Neural cell (in vitro differentiated cells): ENCODE data around the gene REL. TPM values are rescaled to one million over a fixed set of nuclear protein-coding genes. Genes with fewer than 3 reads are reported as not detected.
"Not testable (repeated sequence)": the region's sequence is repeated elsewhere in the genome, so short reads cannot be mapped to it uniquely, and the experiment has no call there.

Experiments used
- H2AFZ ChIP-seq: fragments of 200-600, 300-800 bp; sonication (generic), shearing (Covaris generic); 2 replicates; pipeline ENCODE4 v1.6.0; 2014; ENCODE audit warnings: low read depth, mild to moderate bottlenecking, antibody characterized with exemption, low read length, moderate library complexity
- H3F3A ChIP-seq: fragments of 200-600 bp; shearing (Covaris generic); 2 replicates; pipeline ENCODE4 v1.6.1; 2016; ENCODE audit warnings: mild to moderate bottlenecking, moderate library complexity, mixed read lengths, antibody characterized with exemption, low read length; ENCODE audit not compliant: insufficient read depth, poor library complexity, severe bottlenecking
- H3K27ac ChIP-seq: fragments of 200-600, 300-800 bp; sonication (generic), shearing (Covaris generic); 2 replicates; pipeline ENCODE4 v1.5.1; 2014; ENCODE audit warnings: mild to moderate bottlenecking, low read length, moderate library complexity
- H3K27me3 ChIP-seq: fragments of 300-800, 200-600 bp; sonication (generic), shearing (Covaris generic); 2 replicates; pipeline ENCODE4 v1.6.0; 2014; ENCODE audit warnings: mild to moderate bottlenecking, low read depth, low read length, moderate library complexity; ENCODE audit not compliant: insufficient read depth
- H3K36me3 ChIP-seq: fragments of 300-800, 200-600 bp; sonication (generic), shearing (Covaris generic); 2 replicates; pipeline ENCODE4 v1.5.1; 2014; ENCODE audit warnings: mild to moderate bottlenecking, antibody characterized with exemption, low read length, moderate library complexity; ENCODE audit not compliant: insufficient read depth
- H3K4me2 ChIP-seq: fragments of 300-800, 200-600 bp; sonication (generic), shearing (Covaris generic); 2 replicates; pipeline ENCODE4 v1.6.0; 2014; ENCODE audit warnings: mild to moderate bottlenecking, low read length
- H3K4me3 ChIP-seq: fragments of 300-800, 200-600 bp; sonication (generic), shearing (Covaris generic); 2 replicates; pipeline ENCODE4 v1.5.1; 2014; ENCODE audit warnings: mild to moderate bottlenecking, low read length, moderate library complexity
- H3K79me2 ChIP-seq: fragments of 200-600 bp; shearing (Covaris generic); replicated peaks from 2 replicates; pipeline ENCODE4 v1.6.0; 2014; ENCODE audit warnings: mild to moderate bottlenecking, low read length, moderate library complexity; ENCODE audit not compliant: insufficient read depth
- H3K9ac ChIP-seq: fragments of 300-800, 200-600 bp; sonication (generic), shearing (Covaris generic); 2 replicates; pipeline ENCODE4 v1.6.1; 2016; ENCODE audit warnings: mild to moderate bottlenecking, low read length, mixed read lengths
- H3K9me2 ChIP-seq: fragments of 200-600 bp; shearing (Covaris generic); 2 replicates; pipeline ENCODE4 v1.6.1; 2016; ENCODE audit warnings: mild to moderate bottlenecking, low read length, mixed read lengths; ENCODE audit not compliant: insufficient read depth
- H3K9me3 ChIP-seq: fragments of 200-600, 300-800 bp; sonication (generic), shearing (Covaris generic); 2 replicates; pipeline ENCODE4 v1.6.1; 2016; ENCODE audit warnings: mild to moderate bottlenecking, mixed run types, low read length, moderate library complexity, mixed read lengths
- H4K20me1 ChIP-seq: fragments of 200-600 bp; shearing (Covaris generic); 2 replicates; pipeline ENCODE4 v1.6.1; 2016; ENCODE audit warnings: mild to moderate bottlenecking, mixed run types; ENCODE audit not compliant: insufficient read depth
- EP300 ChIP-seq: fragments of 450-650 bp; conservative IDR thresholded peaks from 2 replicates; pipeline ENCODE4 v1.6.1; 2014; ENCODE audit warnings: antibody characterized with exemption, mild to moderate bottlenecking, moderate library complexity; ENCODE audit not compliant: poor library complexity, severe bottlenecking
- EZH2 ChIP-seq: fragments of 200-600, 300-800 bp; shearing (Covaris generic), sonication (generic); IDR thresholded peaks from 2 replicates; pipeline ENCODE4 v1.6.1; 2014; ENCODE audit warnings: antibody characterized with exemption, low read length, borderline replicate concordance, mild to moderate bottlenecking; ENCODE audit not compliant: insufficient read depth, poor library complexity, severe bottlenecking
- MXI1 ChIP-seq: fragments of 450-650 bp; conservative IDR thresholded peaks from 2 replicates; pipeline ENCODE4 v1.6.1; 2014; ENCODE audit warnings: antibody characterized with exemption, mild to moderate bottlenecking; ENCODE audit not compliant: poor library complexity, severe bottlenecking
- POLR2AphosphoS5 ChIP-seq: IDR thresholded peaks from 2 replicates; pipeline ENCODE4 v1.6.1; 2012
- RAD21 ChIP-seq: fragments of 450-650 bp; conservative IDR thresholded peaks from 2 replicates; pipeline ENCODE4 v1.6.1; 2014; ENCODE audit warnings: antibody characterized with exemption, mild to moderate bottlenecking, moderate library complexity
- SMC3 ChIP-seq: fragments of 450-650 bp; conservative IDR thresholded peaks from 2 replicates; pipeline ENCODE4 v1.6.1; 2014; ENCODE audit warnings: antibody characterized with exemption, mild to moderate bottlenecking, moderate library complexity; ENCODE audit not compliant: poor library complexity
- TAF1 ChIP-seq: IDR thresholded peaks from 2 replicates; pipeline ENCODE4 v1.6.1; 2012; ENCODE audit warnings: low read depth
- polyA plus RNA-seq: library from polyadenylated mRNA; depleted of rRNA; stranded (reverse); fragments of >200 nt; gene quantifications from 2 replicates; pipeline ENCODE4 v1.2.3, GENCODE V29; 2014
- TF ChIP-seq, protein P1 (sequence below): fragments of 450-650 bp; IDR thresholded peaks from 2 replicates; pipeline ENCODE4 v1.5.1; 2014; ENCODE audit warnings: antibody characterized with exemption, mild to moderate bottlenecking, moderate library complexity; ENCODE audit not compliant: poor library complexity, severe bottlenecking
- TF ChIP-seq, protein P2 (sequence below): IDR thresholded peaks from 2 replicates; pipeline ENCODE4 v1.6.1; 2012; ENCODE audit warnings: borderline replicate concordance

Gene REL
- polyA plus RNA-seq, 1 donor from 2014 or later = 1.9 TPM

DNA sequence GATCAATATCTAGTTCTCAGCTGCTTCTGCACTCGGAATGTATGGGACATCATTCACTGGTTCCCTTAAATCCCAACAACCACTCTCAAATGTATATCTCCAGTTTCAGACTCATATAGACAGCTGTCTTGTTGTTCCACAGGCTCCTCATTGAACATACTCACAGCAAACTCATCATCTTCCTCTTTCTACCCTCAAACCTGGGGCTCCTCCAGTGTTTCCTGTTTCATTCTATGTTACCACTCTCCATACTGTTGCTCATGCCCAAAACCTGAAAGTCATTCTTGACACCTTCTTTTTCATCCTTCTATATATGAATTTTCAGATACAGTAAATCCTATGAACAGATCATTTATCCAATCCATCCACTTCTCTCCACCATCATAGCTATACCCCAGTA lies 18.7 kb upstream of the REL start:
- Histone ChIP-seq H3K9me3 (no peaks in the 10 kb centered on the region), H3K27me3 (no peaks in the 10 kb centered on the region), H4K20me1 (no peaks in the 10 kb centered on the region), H3K4me2 (no peak overlapping the region), H3K9ac (no peak overlapping the region), H3K36me3 (no peaks in the 10 kb centered on the region), H2AFZ (no peak overlapping the region), H3K27ac (no peak overlapping the region), H3K9me2 (no peaks in the 10 kb centered on the region), H3F3A (no peaks in the 10 kb centered on the region), H3K4me3 (no peak overlapping the region), H3K79me2 (no peaks in the 10 kb centered on the region)
- TF ChIP-seq, protein P1, sequence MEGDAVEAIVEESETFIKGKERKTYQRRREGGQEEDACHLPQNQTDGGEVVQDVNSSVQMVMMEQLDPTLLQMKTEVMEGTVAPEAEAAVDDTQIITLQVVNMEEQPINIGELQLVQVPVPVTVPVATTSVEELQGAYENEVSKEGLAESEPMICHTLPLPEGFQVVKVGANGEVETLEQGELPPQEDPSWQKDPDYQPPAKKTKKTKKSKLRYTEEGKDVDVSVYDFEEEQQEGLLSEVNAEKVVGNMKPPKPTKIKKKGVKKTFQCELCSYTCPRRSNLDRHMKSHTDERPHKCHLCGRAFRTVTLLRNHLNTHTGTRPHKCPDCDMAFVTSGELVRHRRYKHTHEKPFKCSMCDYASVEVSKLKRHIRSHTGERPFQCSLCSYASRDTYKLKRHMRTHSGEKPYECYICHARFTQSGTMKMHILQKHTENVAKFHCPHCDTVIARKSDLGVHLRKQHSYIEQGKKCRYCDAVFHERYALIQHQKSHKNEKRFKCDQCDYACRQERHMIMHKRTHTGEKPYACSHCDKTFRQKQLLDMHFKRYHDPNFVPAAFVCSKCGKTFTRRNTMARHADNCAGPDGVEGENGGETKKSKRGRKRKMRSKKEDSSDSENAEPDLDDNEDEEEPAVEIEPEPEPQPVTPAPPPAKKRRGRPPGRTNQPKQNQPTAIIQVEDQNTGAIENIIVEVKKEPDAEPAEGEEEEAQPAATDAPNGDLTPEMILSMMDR = no peak
- no peak for TF ChIP-seq EZH2
- TF ChIP-seq TAF1 = no peak
- TF ChIP-seq SMC3 = no peak
- TF ChIP-seq MXI1 = no peak
- no peak for TF ChIP-seq POLR2AphosphoS5
- TF ChIP-seq, protein P2, sequence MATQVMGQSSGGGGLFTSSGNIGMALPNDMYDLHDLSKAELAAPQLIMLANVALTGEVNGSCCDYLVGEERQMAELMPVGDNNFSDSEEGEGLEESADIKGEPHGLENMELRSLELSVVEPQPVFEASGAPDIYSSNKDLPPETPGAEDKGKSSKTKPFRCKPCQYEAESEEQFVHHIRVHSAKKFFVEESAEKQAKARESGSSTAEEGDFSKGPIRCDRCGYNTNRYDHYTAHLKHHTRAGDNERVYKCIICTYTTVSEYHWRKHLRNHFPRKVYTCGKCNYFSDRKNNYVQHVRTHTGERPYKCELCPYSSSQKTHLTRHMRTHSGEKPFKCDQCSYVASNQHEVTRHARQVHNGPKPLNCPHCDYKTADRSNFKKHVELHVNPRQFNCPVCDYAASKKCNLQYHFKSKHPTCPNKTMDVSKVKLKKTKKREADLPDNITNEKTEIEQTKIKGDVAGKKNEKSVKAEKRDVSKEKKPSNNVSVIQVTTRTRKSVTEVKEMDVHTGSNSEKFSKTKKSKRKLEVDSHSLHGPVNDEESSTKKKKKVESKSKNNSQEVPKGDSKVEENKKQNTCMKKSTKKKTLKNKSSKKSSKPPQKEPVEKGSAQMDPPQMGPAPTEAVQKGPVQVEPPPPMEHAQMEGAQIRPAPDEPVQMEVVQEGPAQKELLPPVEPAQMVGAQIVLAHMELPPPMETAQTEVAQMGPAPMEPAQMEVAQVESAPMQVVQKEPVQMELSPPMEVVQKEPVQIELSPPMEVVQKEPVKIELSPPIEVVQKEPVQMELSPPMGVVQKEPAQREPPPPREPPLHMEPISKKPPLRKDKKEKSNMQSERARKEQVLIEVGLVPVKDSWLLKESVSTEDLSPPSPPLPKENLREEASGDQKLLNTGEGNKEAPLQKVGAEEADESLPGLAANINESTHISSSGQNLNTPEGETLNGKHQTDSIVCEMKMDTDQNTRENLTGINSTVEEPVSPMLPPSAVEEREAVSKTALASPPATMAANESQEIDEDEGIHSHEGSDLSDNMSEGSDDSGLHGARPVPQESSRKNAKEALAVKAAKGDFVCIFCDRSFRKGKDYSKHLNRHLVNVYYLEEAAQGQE = no peak
- no peak for TF ChIP-seq EP300
- TF ChIP-seq RAD21 = no peak

DNA sequence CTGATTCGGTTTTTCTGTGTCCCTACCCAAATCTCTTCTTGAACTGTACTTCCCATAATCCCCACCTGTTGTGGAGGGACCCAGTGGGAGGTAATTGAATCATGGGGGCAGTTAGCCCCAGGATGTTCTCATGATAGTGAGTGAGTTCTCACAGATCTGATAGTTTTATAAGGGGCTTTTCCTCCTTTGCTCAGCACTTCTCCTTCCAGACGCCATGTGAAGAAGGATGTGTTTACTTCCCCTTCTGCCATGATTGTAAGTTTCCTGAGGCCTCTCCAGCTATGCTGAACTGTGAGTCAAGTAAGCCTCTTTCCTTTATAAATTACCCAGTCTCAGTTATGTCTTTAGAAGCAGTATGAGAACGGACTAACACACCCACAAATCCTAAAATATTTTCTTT lies 16.0 kb upstream of the REL start:
- H3K9me3 ChIP-seq, H4K20me1 ChIP-seq, H3K4me2 ChIP-seq, H3K9me2 ChIP-seq, H3K79me2 ChIP-seq, H2AFZ ChIP-seq, H3K27ac ChIP-seq, H3F3A ChIP-seq, H3K27me3 ChIP-seq, H3K9ac ChIP-seq, H3K36me3 ChIP-seq, H3K4me3 ChIP-seq: not testable (repeated sequence)

DNA sequence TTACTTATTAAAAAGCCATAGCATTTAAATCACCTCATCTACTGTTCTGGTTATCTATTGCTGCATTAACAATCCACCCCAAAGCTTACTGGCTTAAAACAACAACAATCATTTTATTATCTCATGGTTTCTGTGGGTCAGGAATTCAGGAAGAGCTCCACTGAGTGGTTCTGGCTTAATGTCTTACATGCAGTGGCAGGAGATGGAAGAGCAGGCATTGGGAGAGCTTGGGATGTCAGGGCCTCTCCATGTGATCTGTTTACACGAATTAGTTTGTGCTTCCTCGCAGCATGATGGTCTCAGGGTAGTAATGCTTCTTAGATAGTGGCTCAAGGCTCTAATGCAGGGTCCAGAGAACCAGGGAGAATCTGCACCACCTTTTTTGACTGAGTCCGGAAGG lies 14.4 kb upstream of the REL start:
- Histone ChIP-seq H3K36me3 (no peaks in the 10 kb centered on the region), H2AFZ (no peak overlapping the region), H3K27ac (no peak overlapping the region), H4K20me1 (no peaks in the 10 kb centered on the region), H3K9ac (no peak overlapping the region), H3F3A (no peaks in the 10 kb centered on the region), H3K27me3 (no peaks in the 10 kb centered on the region), H3K4me3 (no peak overlapping the region), H3K4me2 (no peak overlapping the region), H3K79me2 (no peaks in the 10 kb centered on the region), H3K9me3 (no peaks in the 10 kb centered on the region), H3K9me2 (no peaks in the 10 kb centered on the region)
- TF ChIP-seq EP300 (no peak), EZH2 (no peak), MXI1 (no peak), SMC3 (no peak), TAF1 (no peak)
- TF ChIP-seq, protein P2 = no peak
